Measurements from ENCODE around the gene SLC1A3. TPM values are rescaled to one million over a fixed set of nuclear protein-coding genes. Genes with fewer than 3 reads are reported as not detected.
A peak's percentile ranks its signal among the peaks of the same experiment; 100 is the strongest.

SLC1A3 gene
- total RNA-seq, 4 donors from 2014 or later: 9.3 to 17.0 (median 15.4) TPM

GRCh38 chr5:36675282-36675681 lies 68.9 kb downstream of the SLC1A3 start:
- DNase-seq: no peak
- TF ChIP-seq, protein P1, sequence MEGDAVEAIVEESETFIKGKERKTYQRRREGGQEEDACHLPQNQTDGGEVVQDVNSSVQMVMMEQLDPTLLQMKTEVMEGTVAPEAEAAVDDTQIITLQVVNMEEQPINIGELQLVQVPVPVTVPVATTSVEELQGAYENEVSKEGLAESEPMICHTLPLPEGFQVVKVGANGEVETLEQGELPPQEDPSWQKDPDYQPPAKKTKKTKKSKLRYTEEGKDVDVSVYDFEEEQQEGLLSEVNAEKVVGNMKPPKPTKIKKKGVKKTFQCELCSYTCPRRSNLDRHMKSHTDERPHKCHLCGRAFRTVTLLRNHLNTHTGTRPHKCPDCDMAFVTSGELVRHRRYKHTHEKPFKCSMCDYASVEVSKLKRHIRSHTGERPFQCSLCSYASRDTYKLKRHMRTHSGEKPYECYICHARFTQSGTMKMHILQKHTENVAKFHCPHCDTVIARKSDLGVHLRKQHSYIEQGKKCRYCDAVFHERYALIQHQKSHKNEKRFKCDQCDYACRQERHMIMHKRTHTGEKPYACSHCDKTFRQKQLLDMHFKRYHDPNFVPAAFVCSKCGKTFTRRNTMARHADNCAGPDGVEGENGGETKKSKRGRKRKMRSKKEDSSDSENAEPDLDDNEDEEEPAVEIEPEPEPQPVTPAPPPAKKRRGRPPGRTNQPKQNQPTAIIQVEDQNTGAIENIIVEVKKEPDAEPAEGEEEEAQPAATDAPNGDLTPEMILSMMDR (IDR thresholded peaks at IDR 0.05): no peak
- no peak for TF ChIP-seq POLR2A (IDR thresholded peaks at IDR 0.05)
- Histone ChIP-seq H3K27ac (no peak overlapping the region), H3K4me1 (no peaks in the 10 kb centered on the region), H3K9me3 (no peaks in the 10 kb centered on the region), H3K27me3 (no peaks in the 10 kb centered on the region), H3K36me3 (no peaks in the 10 kb centered on the region), H3K4me3 (replicated peaks in 1 of 3) (no peak overlapping the region)
- 82 to 88% methylated on average over 3 of the region's 3 CpGs for WGBS, 2 donors
- intact Hi-C loops (cut with DNase I): no loop called here

GRCh38 chr5:36679221-36679989 lies 73.0 kb downstream of the SLC1A3 start:
- no peaks in the 10 kb centered on the region for H3K4me1 ChIP-seq
- H3K27me3 ChIP-seq: no peaks in the 10 kb centered on the region
- no peak overlapping the region for H3K27ac ChIP-seq
- no peaks in the 10 kb centered on the region for H3K9me3 ChIP-seq
- no peaks in the 10 kb centered on the region for H3K36me3 ChIP-seq
- intact Hi-C loops (cut with DNase I): no loop called here
- no peak overlapping the region for H3K4me3 ChIP-seq (replicated peaks in 1 of 3)
- 88 to 89% methylated on average over 8 of the region's 8 CpGs for WGBS, 2 donors
- TF ChIP-seq, protein P1 (IDR thresholded peaks at IDR 0.05): no peak
- no peak for TF ChIP-seq POLR2A (IDR thresholded peaks at IDR 0.05)
- DNase-seq: no peak

DNA sequence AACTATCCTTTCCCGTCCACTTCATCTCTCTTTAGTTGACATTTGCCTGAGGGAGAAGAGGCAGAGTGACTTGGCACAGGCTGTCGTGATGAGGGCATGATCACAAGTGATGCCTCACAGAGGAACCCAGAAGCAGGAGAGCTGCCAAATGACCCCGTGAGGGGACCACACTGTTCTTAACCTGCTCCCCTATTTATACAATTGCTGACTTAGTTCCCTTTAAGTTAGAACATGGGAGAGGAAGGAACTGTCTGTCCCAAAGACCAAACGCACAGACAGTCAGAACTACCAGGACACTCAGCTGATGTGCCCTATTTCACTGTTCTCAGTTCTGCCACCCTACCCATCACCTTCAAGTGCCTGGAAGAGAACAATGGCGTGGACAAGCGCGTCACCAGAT lies 73.7 kb downstream of the SLC1A3 start:
- 90 to 96% methylated on average over 7 of the region's 7 CpGs for WGBS, 2 donors
- H3K27ac ChIP-seq: no peak overlapping the region
- H3K4me1 ChIP-seq: no peaks in the 10 kb centered on the region
- H3K4me3 ChIP-seq (replicated peaks in 1 of 3): no peak overlapping the region
- TF ChIP-seq, protein P1 (IDR thresholded peaks at IDR 0.05): no peak
- TF ChIP-seq POLR2A (IDR thresholded peaks at IDR 0.05): no peak
- peak; percentile 13 to 35 for DNase-seq
- no peaks in the 10 kb centered on the region for H3K27me3 ChIP-seq
- intact Hi-C loops (cut with DNase I): no loop called here
- no peaks in the 10 kb centered on the region for H3K36me3 ChIP-seq
- H3K9me3 ChIP-seq: no peaks in the 10 kb centered on the region

- WGBS, 2 donors: 74 to 80% methylated on average over 1 of the region's 1 CpG
- intact Hi-C loops (cut with DNase I): no loop called here
- TF ChIP-seq, protein P1 (IDR thresholded peaks at IDR 0.05): no peak
- TF ChIP-seq POLR2A (IDR thresholded peaks at IDR 0.05): no peak
- Histone ChIP-seq H3K4me1 (no peaks in the 10 kb centered on the region), H3K9me3 (no peaks in the 10 kb centered on the region), H3K36me3 (no peaks in the 10 kb centered on the region), H3K27ac (no peak overlapping the region), H3K4me3 (replicated peaks in 1 of 3) (no peak overlapping the region), H3K27me3 (no peaks in the 10 kb centered on the region)
- no peak for DNase-seq
Observed at GRCh38 chr5:36681711-36682110, 75.3 kb downstream of the SLC1A3 start.

GRCh38 chr5:36682499-36682898 lies 76.1 kb downstream of the SLC1A3 start:
- no peak overlapping the region for H3K27ac ChIP-seq
- no peaks in the 10 kb centered on the region for H3K4me1 ChIP-seq
- H3K4me3 ChIP-seq (replicated peaks in 1 of 3): no peak overlapping the region
- no peak for DNase-seq
- TF ChIP-seq POLR2A (IDR thresholded peaks at IDR 0.05): no peak
- TF ChIP-seq, protein P1 (IDR thresholded peaks at IDR 0.05): no peak
- H3K9me3 ChIP-seq: no peaks in the 10 kb centered on the region
- intact Hi-C loops (cut with DNase I): no loop called here
- H3K36me3 ChIP-seq: no peaks in the 10 kb centered on the region
- 92 to 93% methylated on average over 2 of the region's 2 CpGs for WGBS, 2 donors
- H3K27me3 ChIP-seq: no peaks in the 10 kb centered on the region

Data from thyroid gland (tissue), 4 donors.